Tibial artery (tissue), 4 donors: ENCODE results near the gene CCDC117.

Experiments
- DNase-seq, 2 donors: peaks; one replicate each; pipeline ENCODE4 v3.0.0-alpha.2; 2019
- H3K27ac ChIP-seq, 2 donors: fragments of 200-600 bp; sonication (generic) in 1 of 2; 1 replicate in 1 of 2; 2 replicates in 1 of 2; pipeline ENCODE4 v1.5.1; 2018 to 2019; ENCODE audit warnings: mild to moderate bottlenecking in 1 of 2
- H3K27me3 ChIP-seq, 2 donors: fragments of 200-600 bp; sonication (generic) in 1 of 2; one replicate each; pipeline versions ENCODE4 v1.5.1 to v1.6.0; 2016 to 2019
- H3K36me3 ChIP-seq, 3 donors: fragments of 200-600 bp; sonication (generic) in 2 of 3; one replicate each; pipeline ENCODE4 v1.5.1; 2016 to 2019; ENCODE audit warnings: mild to moderate bottlenecking in 2 of 3
- H3K4me1 ChIP-seq, 4 donors: fragments of 200-600 bp; sonication (generic) in 2 of 4; 1 replicate in 3 of 4; 2 replicates in 1 of 4; pipeline ENCODE4 v1.5.1; 2016 to 2019
- H3K4me3 ChIP-seq, 2 donors: fragments of 200-600 bp; sonication (generic) in 1 of 2; 1 replicate in 1 of 2; 2 replicates in 1 of 2; pipeline ENCODE4 v1.5.1; 2018 to 2019; ENCODE audit warnings: mild to moderate bottlenecking in 2 of 2
- H3K9me3 ChIP-seq, 3 donors: fragments of 200-600 bp; sonication (generic) in 1 of 3; one replicate each; pipeline ENCODE4 v1.5.1; 2016 to 2019
- intact Hi-C: fragments of 100-400 bp; cut with DNase I; formaldehyde crosslinking; loops from one replicate; pipeline ENCODE4 v1.15.0; 2023; ENCODE audit warnings: low total_unique reads
- TF ChIP-seq, protein P1 (sequence below), 2 experiments: fragments of 200-600 bp in 1 of 2; fragments of 450-650 bp in 1 of 2; IDR thresholded peaks; one replicate each; pipeline ENCODE4 v1.5.1; 2017 to 2019; ENCODE audit warnings: antibody characterized with exemption in 2 of 2, mild to moderate bottlenecking in 1 of 2, moderate library complexity in 1 of 2

The CCDC117 gene, protein sequence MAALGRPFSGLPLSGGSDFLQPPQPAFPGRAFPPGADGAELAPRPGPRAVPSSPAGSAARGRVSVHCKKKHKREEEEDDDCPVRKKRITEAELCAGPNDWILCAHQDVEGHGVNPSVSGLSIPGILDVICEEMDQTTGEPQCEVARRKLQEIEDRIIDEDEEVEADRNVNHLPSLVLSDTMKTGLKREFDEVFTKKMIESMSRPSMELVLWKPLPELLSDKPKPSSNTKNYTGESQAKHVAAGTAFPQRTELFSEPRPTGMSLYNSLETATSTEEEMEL

DNA sequence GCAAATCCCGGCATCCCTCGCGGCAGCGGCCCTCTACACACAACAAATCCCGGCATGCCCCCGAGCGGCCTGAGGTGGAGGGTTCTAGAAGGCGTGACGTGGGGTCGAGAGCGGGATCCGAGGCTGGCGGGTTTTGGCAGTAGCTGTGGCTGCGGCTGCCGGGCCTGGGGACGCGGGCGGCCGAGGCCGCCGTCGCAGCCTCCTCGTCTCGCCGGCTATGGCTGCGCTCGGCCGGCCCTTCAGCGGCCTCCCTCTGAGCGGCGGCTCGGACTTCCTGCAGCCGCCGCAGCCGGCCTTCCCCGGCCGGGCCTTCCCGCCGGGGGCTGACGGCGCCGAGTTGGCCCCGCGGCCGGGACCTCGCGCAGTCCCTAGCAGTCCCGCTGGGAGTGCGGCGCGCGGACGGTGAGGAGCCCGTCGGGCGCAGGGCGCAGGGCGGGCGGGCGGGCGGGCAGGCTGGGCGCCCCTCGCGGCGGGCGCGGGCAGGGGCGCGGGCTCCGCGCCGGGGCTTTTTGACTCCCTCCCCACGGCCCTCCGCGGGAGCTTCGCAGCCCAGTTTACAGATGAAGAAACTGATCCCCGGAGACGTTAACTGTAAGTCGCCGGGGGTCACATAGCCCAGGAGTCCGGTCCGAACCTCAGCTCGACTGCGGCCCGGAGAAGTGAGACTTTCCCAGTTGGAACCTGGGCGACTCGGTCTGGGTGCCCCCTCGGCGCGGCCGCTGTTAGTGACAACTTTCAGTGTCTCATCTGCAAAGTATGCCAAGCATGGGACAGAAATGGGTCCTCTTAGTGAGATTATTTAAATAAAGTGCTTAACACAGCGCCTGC is at the start of gene CCDC117:
CCDC117 (plus strand) TSS at position 63 of the 828 bp plus-strand sequence; CDS start at position 218, 155 bp downstream.
- intact Hi-C loops: no loop called here
- H3K27ac ChIP-seq: peak within 1 kb of the TSS; percentile 96 to 99
- no peaks in the 10 kb centered on the region for H3K27me3 ChIP-seq
- DNase-seq: peak; percentile 97 to 98
- TF ChIP-seq, protein P1, sequence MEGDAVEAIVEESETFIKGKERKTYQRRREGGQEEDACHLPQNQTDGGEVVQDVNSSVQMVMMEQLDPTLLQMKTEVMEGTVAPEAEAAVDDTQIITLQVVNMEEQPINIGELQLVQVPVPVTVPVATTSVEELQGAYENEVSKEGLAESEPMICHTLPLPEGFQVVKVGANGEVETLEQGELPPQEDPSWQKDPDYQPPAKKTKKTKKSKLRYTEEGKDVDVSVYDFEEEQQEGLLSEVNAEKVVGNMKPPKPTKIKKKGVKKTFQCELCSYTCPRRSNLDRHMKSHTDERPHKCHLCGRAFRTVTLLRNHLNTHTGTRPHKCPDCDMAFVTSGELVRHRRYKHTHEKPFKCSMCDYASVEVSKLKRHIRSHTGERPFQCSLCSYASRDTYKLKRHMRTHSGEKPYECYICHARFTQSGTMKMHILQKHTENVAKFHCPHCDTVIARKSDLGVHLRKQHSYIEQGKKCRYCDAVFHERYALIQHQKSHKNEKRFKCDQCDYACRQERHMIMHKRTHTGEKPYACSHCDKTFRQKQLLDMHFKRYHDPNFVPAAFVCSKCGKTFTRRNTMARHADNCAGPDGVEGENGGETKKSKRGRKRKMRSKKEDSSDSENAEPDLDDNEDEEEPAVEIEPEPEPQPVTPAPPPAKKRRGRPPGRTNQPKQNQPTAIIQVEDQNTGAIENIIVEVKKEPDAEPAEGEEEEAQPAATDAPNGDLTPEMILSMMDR (IDR thresholded peaks at IDR 0.05): peak in 1 of 2 experiments; percentile 55
- no peaks in the 10 kb centered on the region for H3K9me3 ChIP-seq
- peak within 1 kb of the TSS; percentile 88 to 94 for H3K4me3 ChIP-seq
- peaks cover 6 to 27% (median 16%) of the 10 kb centered on the region in 3 donors for H3K36me3 ChIP-seq
- peaks cover 0 to 34% (median 21%) of the 10 kb centered on the region in 4 donors for H3K4me1 ChIP-seq

DNA sequence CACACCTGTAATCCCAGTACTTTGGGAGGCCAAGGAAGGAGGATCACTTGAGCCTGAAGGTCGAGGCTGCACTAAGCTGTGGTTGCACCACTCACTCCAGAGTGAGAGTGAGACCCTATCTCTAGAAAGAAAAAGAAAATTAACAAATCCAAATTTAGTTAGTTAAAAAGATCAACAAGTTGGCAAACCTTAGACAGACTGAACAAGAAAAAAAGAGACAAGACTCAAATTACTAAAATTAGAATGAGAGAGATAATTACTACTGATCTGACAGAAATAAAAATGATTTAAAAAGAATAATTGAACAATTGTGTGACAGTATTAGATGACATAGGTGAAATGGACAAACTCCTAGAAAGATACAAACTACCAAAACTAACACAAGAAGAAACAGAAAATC is 44.5 kb upstream of the CCDC117 start:
- no peak for DNase-seq
- H3K27ac ChIP-seq: no peak overlapping the region
- no peaks in the 10 kb centered on the region for H3K36me3 ChIP-seq
- H3K9me3 ChIP-seq: no peaks in the 10 kb centered on the region
- intact Hi-C loops: no loop called here
- TF ChIP-seq, protein P1 (IDR thresholded peaks at IDR 0.05): no peak
- no peak overlapping the region for H3K4me3 ChIP-seq
- no peaks in the 10 kb centered on the region for H3K27me3 ChIP-seq
- H3K4me1 ChIP-seq: no peaks in the 10 kb centered on the region

GRCh38 chr22:28728621-28729313 is 43.7 kb upstream of the CCDC117 start:
- H3K4me1 ChIP-seq: no peaks in the 10 kb centered on the region
- TF ChIP-seq, protein P1 (IDR thresholded peaks at IDR 0.05): no peak
- H3K27me3 ChIP-seq: no peaks in the 10 kb centered on the region
- no peak overlapping the region for H3K4me3 ChIP-seq
- no peak overlapping the region for H3K27ac ChIP-seq
- H3K36me3 ChIP-seq: no peaks in the 10 kb centered on the region
- no peak for DNase-seq
- intact Hi-C loops: no loop called here
- no peaks in the 10 kb centered on the region for H3K9me3 ChIP-seq

DNA sequence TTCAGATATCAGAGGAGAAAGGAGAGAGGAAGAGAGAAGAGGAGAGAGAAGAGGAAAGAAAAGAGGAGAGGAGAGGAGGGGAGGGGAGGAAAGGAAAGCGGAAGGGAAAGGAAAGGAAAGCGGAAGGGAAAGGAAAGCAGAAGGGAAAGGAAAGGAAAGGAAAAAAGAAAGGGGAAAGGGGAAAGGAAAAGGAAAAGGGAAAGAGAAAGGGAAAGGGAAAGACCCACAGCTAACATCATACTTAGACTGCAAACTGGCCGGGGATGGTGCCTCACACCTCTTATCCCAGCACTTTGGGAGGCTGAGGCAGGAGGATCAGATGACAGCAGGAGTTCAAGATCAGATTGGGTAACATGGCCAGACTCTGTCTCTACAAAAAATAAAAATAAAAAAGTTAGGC is 42.3 kb upstream of the CCDC117 start:
- no peaks in the 10 kb centered on the region for H3K4me1 ChIP-seq
- no peaks in the 10 kb centered on the region for H3K36me3 ChIP-seq
- no peaks in the 10 kb centered on the region for H3K9me3 ChIP-seq
- H3K27me3 ChIP-seq: no peaks in the 10 kb centered on the region
- no peak for DNase-seq
- TF ChIP-seq, protein P1 (IDR thresholded peaks at IDR 0.05): no peak
- no peak overlapping the region for H3K4me3 ChIP-seq
- no peak overlapping the region for H3K27ac ChIP-seq
- intact Hi-C loops: loop anchor here (5.0 kb wide), 1 partner anchor 532 kb away; no protein-coding TSS in a partner anchor

DNA sequence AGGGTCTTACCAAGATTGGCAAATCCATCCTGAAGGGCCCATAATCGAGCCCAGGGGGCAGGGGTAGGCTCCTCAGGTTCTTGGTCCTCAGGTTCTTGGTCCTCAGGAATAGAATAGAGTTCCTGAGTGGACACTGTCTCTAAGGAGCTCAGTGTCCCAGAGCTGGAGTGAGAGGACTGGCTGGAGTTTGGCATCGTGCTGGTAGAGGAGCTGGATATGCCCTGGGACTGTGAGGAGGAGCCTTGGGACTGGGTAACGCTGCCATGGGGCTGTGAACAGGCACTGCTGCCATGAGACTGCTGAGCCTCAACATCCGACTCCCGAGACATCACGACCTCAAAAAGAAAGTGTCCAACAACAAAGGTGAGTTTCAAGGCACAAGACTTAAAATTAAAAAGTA is 38.1 kb upstream of the CCDC117 start:
- TF ChIP-seq, protein P1 (IDR thresholded peaks at IDR 0.05): no peak
- no peak for DNase-seq
- intact Hi-C loops: loop anchor here (5.0 kb wide), 1 partner anchor 528 kb away; no protein-coding TSS in a partner anchor
- Histone ChIP-seq H3K27me3 (no peaks in the 10 kb centered on the region), H3K36me3 (no peaks in the 10 kb centered on the region), H3K4me3 (no peak overlapping the region), H3K27ac (no peak overlapping the region), H3K4me1 (no peaks in the 10 kb centered on the region), H3K9me3 (no peaks in the 10 kb centered on the region)
